AG10803 (cell line): Measurements from ENCODE around the gene NAV3.
A peak's percentile ranks its signal among the peaks of the same experiment; 100 is the strongest.

ENCODE experiments used
- DNase-seq: peaks from one replicate; pipeline ENCODE4 v3.0.0; 2010; ENCODE audit warnings: low read depth
- H3K4me3 ChIP-seq: 2 replicates; pipeline ENCODE4 v1.5.1; 2011; ENCODE audit warnings: mild to moderate bottlenecking, low read length, control low read depth
- CTCF ChIP-seq: conservative IDR thresholded peaks from 2 replicates; pipeline ENCODE4 v1.5.1; 2011; ENCODE audit warnings: mild to moderate bottlenecking, low read length, control low read depth, inconsistent platforms

NAV3 gene

GRCh38 chr12:78040111-78040510 is 209.4 kb downstream of the NAV3 start:
- H3K4me3 ChIP-seq = no peak overlapping the region
- no peak for DNase-seq
- no peak for TF ChIP-seq CTCF

GRCh38 chr12:78050790-78051189 is 220.1 kb downstream of the NAV3 start:
- no peak overlapping the region for H3K4me3 ChIP-seq
- no peak for TF ChIP-seq CTCF
- DNase-seq = no peak

GRCh38 chr12:78055545-78055944 is 224.9 kb downstream of the NAV3 start:
- TF ChIP-seq CTCF = no peak
- no peak for DNase-seq
- H3K4me3 ChIP-seq = no peak overlapping the region

- TF ChIP-seq CTCF = no peak
- no peak overlapping the region for H3K4me3 ChIP-seq
- DNase-seq = no peak
These were observed 226.4 kb downstream of the NAV3 start for GRCh38 chr12:78057075-78057474.

GRCh38 chr12:78060186-78060585 is 229.5 kb downstream of the NAV3 start:
- DNase-seq = peak; percentile 41
- H3K4me3 ChIP-seq = no peak overlapping the region
- TF ChIP-seq CTCF = no peak

GRCh38 chr12:78062786-78063185 is 232.1 kb downstream of the NAV3 start:
- H3K4me3 ChIP-seq = no peak overlapping the region
- no peak for TF ChIP-seq CTCF
- peak; percentile 68 for DNase-seq

- no peak for TF ChIP-seq CTCF
- no peak for DNase-seq
- H3K4me3 ChIP-seq = no peak overlapping the region
These were observed 251.1 kb downstream of the NAV3 start for GRCh38 chr12:78081590-78082314.
